ENCODE results near the gene NT5DC2. TPM values are rescaled to one million over a fixed set of nuclear protein-coding genes. Genes with fewer than 3 reads are reported as not detected.

Gene NT5DC2
- total and polyA plus RNA-seq, 2 of the 8 experiments (the other 6 are each of a cell fraction or from before 2014, with no cell fraction given): 331 to 477 TPM

GRCh38 chr3:52504977-52505376 is 28.7 kb downstream of the NT5DC2 start:
- no peaks in the 10 kb centered on the region; a peak in 1 of 7 replicates for H3K27me3 ChIP-seq (replicated peaks in 1 of 4; ENCODE audit: control insufficient read depth in 3 of 4, extremely low read depth in 1 of 4, insufficient read depth in 3 of 4, low read length in 3 of 4)
- no peaks in the 10 kb centered on the region for H3K36me3 ChIP-seq (ENCODE audit: control insufficient read depth in 2 of 4, insufficient read depth in 4 of 4, low read length in 3 of 4)
- no peak overlapping the region for H3K14ac ChIP-seq (ENCODE audit: insufficient read length)
- no peak overlapping the region for H2BK20ac ChIP-seq (ENCODE audit: low read length)
- no peak overlapping the region for H3K4me2 ChIP-seq (ENCODE audit: insufficient read depth in 1 of 2, low read depth in 2 of 2, low read length in 2 of 2)
- H4K20me1 ChIP-seq (replicated peaks in 1 of 2; ENCODE audit: control insufficient read depth in 1 of 2, insufficient read depth in 2 of 2, low read length in 2 of 2): no peaks in the 10 kb centered on the region
- FAIRE-seq (no peak), DNase-seq (ENCODE audit: low read depth in 1 of 2, low spot score in 2 of 2) (no peak)
- TF ChIP-seq SP4 (IDR thresholded peaks at IDR 0.05; ENCODE audit: low read length) (no peak), KDM4A (IDR thresholded peaks at IDR 0.05; ENCODE audit: low read depth, low read length, severe bottlenecking) (no peak), TBP (IDR thresholded peaks at IDR 0.05; ENCODE audit: low read depth, low read length) (no peak), BRCA1 (IDR thresholded peaks at IDR 0.05; ENCODE audit: low read depth, low read length) (no peak), YY1 (IDR thresholded peaks at IDR 0.05; ENCODE audit: low read depth, low read length) (no peak), JUND (IDR thresholded peaks at IDR 0.05; ENCODE audit: low read length) (no peak), SIX5 (IDR thresholded peaks at IDR 0.05; ENCODE audit: low read depth, low read length) (no peak)
- no peak overlapping the region; a peak in 1 of 7 replicates for H3K9ac ChIP-seq (replicated peaks in 1 of 4; ENCODE audit: extremely low read depth in 1 of 4, low read depth in 3 of 4, low read length in 3 of 4)
- no peaks in the 10 kb centered on the region for H3K9me3 ChIP-seq (ENCODE audit: insufficient read depth in 2 of 2, low read depth in 1 of 2, low read length in 1 of 2)
- no peak overlapping the region for H2BK15ac ChIP-seq (ENCODE audit: low read length)
- H3K27ac ChIP-seq (ENCODE audit: low read depth, low read length): no peak overlapping the region
- H3K79me1 ChIP-seq (ENCODE audit: low read depth, low read length): no peaks in the 10 kb centered on the region
- no peak overlapping the region for H2AK5ac ChIP-seq (ENCODE audit: low read depth, low read length)
- no peaks in the 10 kb centered on the region for H3K79me2 ChIP-seq (ENCODE audit: control insufficient read depth in 1 of 2, insufficient read depth in 2 of 2, low read length in 2 of 2)
- no peak overlapping the region; the same call in 1 of the 2 replicates for H2BK5ac ChIP-seq (ENCODE audit: low read depth, low read length)
- H4K5ac ChIP-seq (ENCODE audit: insufficient read length, low read depth, low read length): no peak overlapping the region
- no peak overlapping the region for H3K23ac ChIP-seq (ENCODE audit: insufficient read length)
- no peak overlapping the region for H3K18ac ChIP-seq (ENCODE audit: extremely low read depth, low read length)
- no peak overlapping the region for H4K8ac ChIP-seq (ENCODE audit: extremely low read depth, insufficient read depth, low read length)
- POLR2A ChIA-PET (ENCODE audit: partially characterized antibody): interaction anchor here (1.0 to 1.6 kb wide), 3 partner anchors 10 to 15 kb away, joined by 3 to 5 read pairs (median 5); no protein-coding TSS in a partner anchor
- no peak overlapping the region for H2AFZ ChIP-seq (ENCODE audit: low read length)
- H2BK120ac ChIP-seq (replicated peaks; ENCODE audit: low read depth, low read length): no peak overlapping the region
- 92% methylated on average over 9 of the region's 10 CpGs; no CpG with 5 or more reads in 1 of the 2 experiments for WGBS, 2 experiments (ENCODE audit: extremely low coverage in 1 of 2, insufficient coverage in 1 of 2, insufficient read length in 1 of 2, insufficient replicate concordance in 2 of 2, low coverage in 1 of 2, low lambda C conversion rate in 2 of 2, missing lambda C conversion rate in 1 of 2)
- CTCF ChIA-PET (ENCODE audit: partially characterized antibody): interaction anchor here (0.7 to 2.9 kb wide), 7 partner anchors 10 to 120 kb away, joined by 3 to 13 read pairs (median 4); no protein-coding TSS in a partner anchor
- no peak overlapping the region for H4K91ac ChIP-seq (replicated peaks; ENCODE audit: insufficient read length, low read length)
- H3K4ac ChIP-seq (replicated peaks; ENCODE audit: insufficient read length, low read depth, low read length): no peak overlapping the region
- no peak overlapping the region for H3K56ac ChIP-seq (replicated peaks; ENCODE audit: insufficient read length, low read depth, low read length)
- H2BK12ac ChIP-seq (ENCODE audit: low read depth, low read length): no peak overlapping the region
- H3K4me3 ChIP-seq (ENCODE audit: extremely low read depth in 1 of 4, insufficient read depth in 2 of 4, low read depth in 3 of 4, low read length in 4 of 4): no peak overlapping the region
- peaks cover 0 to 9% (median 5%) of the 10 kb centered on the region in 4 experiments; a peak in 4 of 7 replicates for H3K4me1 ChIP-seq (replicated peaks in 1 of 4; ENCODE audit: control insufficient read depth in 3 of 4, insufficient read depth in 4 of 4, low read length in 3 of 4)
- H3K23me2 ChIP-seq (ENCODE audit: low read depth, low read length): no peaks in the 10 kb centered on the region
